Rectal smooth muscle tissue (tissue), 1 donor: Measurements from ENCODE around the gene CALHM2.

ENCODE experiments used
- H3K27ac ChIP-seq: one replicate; pipeline ENCODE4 v1.7.0; 2013; ENCODE audit warnings: low read depth, low read length, inconsistent platforms
- H3K27me3 ChIP-seq: one replicate; pipeline ENCODE4 v1.7.0; 2013; ENCODE audit warnings: low read length; ENCODE audit not compliant: control insufficient read depth, insufficient read depth
- H3K36me3 ChIP-seq: one replicate; pipeline ENCODE4 v1.7.0; 2013; ENCODE audit warnings: low read length; ENCODE audit not compliant: control insufficient read depth, insufficient read depth
- H3K4me1 ChIP-seq: one replicate; pipeline ENCODE4 v1.7.0; 2013; ENCODE audit warnings: low read length; ENCODE audit not compliant: control insufficient read depth, insufficient read depth
- H3K4me3 ChIP-seq: one replicate; pipeline ENCODE4 v1.7.0; 2013; ENCODE audit warnings: low read length
- H3K9ac ChIP-seq: one replicate; pipeline ENCODE4 v1.7.0; 2013; ENCODE audit warnings: low read length

The CALHM2 gene

GRCh38 chr10:103451831-103452505, at the start of gene CALHM2:
Gene CALHM2 (minus strand): TSS chr10:103452370. CDS start chr10:103449941, 2,429 bp downstream.
- H3K9ac ChIP-seq, result peak within 1 kb of the TSS; percentile 43

GRCh38 chr10:103501186-103501585, 49.0 kb upstream of the CALHM2 start:
- H3K4me1 ChIP-seq, result no peaks in the 10 kb centered on the region
- no peaks in the 10 kb centered on the region for H3K27me3 ChIP-seq
- H3K4me3 ChIP-seq, result no peak overlapping the region
- H3K9ac ChIP-seq, result no peak overlapping the region
- H3K27ac ChIP-seq, result no peak overlapping the region
- no peaks in the 10 kb centered on the region for H3K36me3 ChIP-seq

More at GRCh38 chr10:103451831-103452505, at the start of gene CALHM2:
- H3K4me3 ChIP-seq, result peak within 1 kb of the TSS; percentile 82
- H3K27me3 ChIP-seq, result no peaks in the 10 kb centered on the region
- peak within 1 kb of the TSS; percentile 71 for H3K27ac ChIP-seq
- H3K36me3 ChIP-seq, result peaks cover 7% of the 10 kb centered on the region
- H3K4me1 ChIP-seq, result no peaks in the 10 kb centered on the region

- H3K9ac ChIP-seq, result no peak overlapping the region
- H3K4me3 ChIP-seq, result no peak overlapping the region
- no peaks in the 10 kb centered on the region for H3K4me1 ChIP-seq
- H3K27me3 ChIP-seq, result no peaks in the 10 kb centered on the region
- no peaks in the 10 kb centered on the region for H3K36me3 ChIP-seq
- no peak overlapping the region for H3K27ac ChIP-seq
These were observed 48.3 kb upstream of the CALHM2 start for GRCh38 chr10:103500481-103500880.

GRCh38 chr10:103499881-103500280, 47.7 kb upstream of the CALHM2 start:
- Histone ChIP-seq H3K36me3 (no peaks in the 10 kb centered on the region), H3K27me3 (peaks cover 2% of the 10 kb centered on the region), H3K4me3 (no peak overlapping the region), H3K9ac (no peak overlapping the region), H3K4me1 (no peaks in the 10 kb centered on the region), H3K27ac (no peak overlapping the region)

- no peak overlapping the region for H3K27ac ChIP-seq
- peaks cover 7% of the 10 kb centered on the region for H3K27me3 ChIP-seq
- no peak overlapping the region for H3K9ac ChIP-seq
These were observed 46.9 kb upstream of the CALHM2 start for GRCh38 chr10:103498936-103499638.

GRCh38 chr10:103497161-103497915, 45.2 kb upstream of the CALHM2 start:
- H3K27me3 ChIP-seq, result peaks cover 10% of the 10 kb centered on the region
- H3K9ac ChIP-seq, result no peak overlapping the region
- H3K36me3 ChIP-seq, result no peaks in the 10 kb centered on the region
- H3K27ac ChIP-seq, result no peak overlapping the region
- no peaks in the 10 kb centered on the region for H3K4me1 ChIP-seq
- H3K4me3 ChIP-seq, result no peak overlapping the region

More at GRCh38 chr10:103498936-103499638, 46.9 kb upstream of the CALHM2 start:
- no peaks in the 10 kb centered on the region for H3K4me1 ChIP-seq
- no peak overlapping the region for H3K4me3 ChIP-seq
- no peaks in the 10 kb centered on the region for H3K36me3 ChIP-seq

- H3K27me3 ChIP-seq, result peaks cover 10% of the 10 kb centered on the region
- no peak overlapping the region for H3K4me3 ChIP-seq
- H3K36me3 ChIP-seq, result no peaks in the 10 kb centered on the region
- H3K4me1 ChIP-seq, result no peaks in the 10 kb centered on the region
- no peak overlapping the region for H3K9ac ChIP-seq
- H3K27ac ChIP-seq, result no peak overlapping the region
These were observed 43.2 kb upstream of the CALHM2 start for GRCh38 chr10:103495321-103495720.

- Histone ChIP-seq H3K27ac (no peak overlapping the region), H3K36me3 (no peaks in the 10 kb centered on the region), H3K4me3 (peak overlapping the region; percentile 52), H3K27me3 (peaks cover 10% of the 10 kb centered on the region), H3K4me1 (no peaks in the 10 kb centered on the region), H3K9ac (no peak overlapping the region)
These were observed 42.0 kb upstream of the CALHM2 start for GRCh38 chr10:103493916-103494877.

- Histone ChIP-seq H3K36me3 (no peaks in the 10 kb centered on the region), H3K27ac (no peak within 1 kb of the TSS), H3K27me3 (peaks cover 10% of the 10 kb centered on the region), H3K4me1 (no peaks in the 10 kb centered on the region), H3K9ac (no peak within 1 kb of the TSS), H3K4me3 (peak within 1 kb of the TSS; percentile 52)
These were observed 41.3 kb upstream of the CALHM2 start, which contains the start of gene NEURL1 for GRCh38 chr10:103493362-103493915. Gene NEURL1 (plus strand): TSS chr10:103493705. CDS start chr10:103494388, 683 bp downstream.

GRCh38 chr10:103492655-103493261, 40.6 kb upstream of the CALHM2 start:
- no peak overlapping the region for H3K27ac ChIP-seq
- H3K36me3 ChIP-seq, result no peaks in the 10 kb centered on the region
- H3K27me3 ChIP-seq, result peaks cover 10% of the 10 kb centered on the region
- H3K4me3 ChIP-seq, result peak overlapping the region; percentile 52
- no peak overlapping the region for H3K9ac ChIP-seq
- H3K4me1 ChIP-seq, result no peaks in the 10 kb centered on the region

- Histone ChIP-seq H3K27me3 (peaks cover 10% of the 10 kb centered on the region), H3K4me1 (no peaks in the 10 kb centered on the region), H3K36me3 (no peaks in the 10 kb centered on the region), H3K4me3 (no peak overlapping the region), H3K27ac (no peak overlapping the region), H3K9ac (no peak overlapping the region)
These were observed 39.7 kb upstream of the CALHM2 start for GRCh38 chr10:103491729-103492364.
